SU-DHL-6 (cell line): Measurements from ENCODE around the gene THSD4.
A peak's percentile ranks its signal among the peaks of the same experiment; 100 is the strongest.

ENCODE experiments used
- EZH2phosphoT487 ChIP-seq: fragments of 200-600 bp; sonication (generic), shearing (Covaris generic); conservative IDR thresholded peaks from 2 replicates; pipeline ENCODE4 v1.6.1; 2018; ENCODE audit warnings: mild to moderate bottlenecking, antibody characterized with exemption, low read length, moderate library complexity, mixed read lengths
- TF ChIP-seq, protein P1 (sequence below): fragments of 200-600 bp; sonication (generic); IDR thresholded peaks from one replicate; pipeline ENCODE4 v1.5.1; 2017; ENCODE audit warnings: antibody characterized with exemption, mild to moderate bottlenecking, low read length, moderate library complexity; ENCODE audit not compliant: insufficient read depth, poor library complexity, severe bottlenecking

- TF ChIP-seq, protein P1, sequence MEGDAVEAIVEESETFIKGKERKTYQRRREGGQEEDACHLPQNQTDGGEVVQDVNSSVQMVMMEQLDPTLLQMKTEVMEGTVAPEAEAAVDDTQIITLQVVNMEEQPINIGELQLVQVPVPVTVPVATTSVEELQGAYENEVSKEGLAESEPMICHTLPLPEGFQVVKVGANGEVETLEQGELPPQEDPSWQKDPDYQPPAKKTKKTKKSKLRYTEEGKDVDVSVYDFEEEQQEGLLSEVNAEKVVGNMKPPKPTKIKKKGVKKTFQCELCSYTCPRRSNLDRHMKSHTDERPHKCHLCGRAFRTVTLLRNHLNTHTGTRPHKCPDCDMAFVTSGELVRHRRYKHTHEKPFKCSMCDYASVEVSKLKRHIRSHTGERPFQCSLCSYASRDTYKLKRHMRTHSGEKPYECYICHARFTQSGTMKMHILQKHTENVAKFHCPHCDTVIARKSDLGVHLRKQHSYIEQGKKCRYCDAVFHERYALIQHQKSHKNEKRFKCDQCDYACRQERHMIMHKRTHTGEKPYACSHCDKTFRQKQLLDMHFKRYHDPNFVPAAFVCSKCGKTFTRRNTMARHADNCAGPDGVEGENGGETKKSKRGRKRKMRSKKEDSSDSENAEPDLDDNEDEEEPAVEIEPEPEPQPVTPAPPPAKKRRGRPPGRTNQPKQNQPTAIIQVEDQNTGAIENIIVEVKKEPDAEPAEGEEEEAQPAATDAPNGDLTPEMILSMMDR, result peak; percentile 45
- no peak for TF ChIP-seq EZH2phosphoT487
These were observed 369.9 kb downstream of the THSD4 start for GRCh38 chr15:71485094-71485693.
